Heart right ventricle (tissue), 16 donors: Measurements from ENCODE around the gene COLGALT1. TPM values are rescaled to one million over a fixed set of nuclear protein-coding genes. Genes with fewer than 3 reads are reported as not detected.

ENCODE experiments used
- ATAC-seq, 8 donors: fragments of 200-7000 bp; cut with Tn5 transposase; one replicate each; pipeline ENCODE4 v1.9.1; 2020; ENCODE audit warnings: mild to moderate bottlenecking in 8 of 8, moderate library complexity in 8 of 8, moderate number of reproducible peaks in 1 of 8
- DNase-seq, 2 donors: peaks; one replicate each; pipeline ENCODE4 v3.0.0-alpha.2; 2020
- H3K27ac ChIP-seq, 10 donors: fragments of 200-600 bp; sonication (generic) in 2 of 10; one replicate each; pipeline versions ENCODE4 v1.5.0 to v1.8.0; 2020 to 2022; ENCODE audit warnings: mild to moderate bottlenecking in 3 of 10
- H3K27me3 ChIP-seq, 7 donors: fragments of 200-600 bp; one replicate each; pipeline ENCODE4 v1.8.0; 2021 to 2022; ENCODE audit warnings: mild to moderate bottlenecking in 2 of 7
- H3K36me3 ChIP-seq, 9 donors: fragments of 200-600 bp; sonication (generic) in 1 of 9; one replicate each; pipeline versions ENCODE4 v1.5.0 to v1.8.0; 2020 to 2022; ENCODE audit warnings: mild to moderate bottlenecking in 2 of 9
- H3K4me1 ChIP-seq, 9 donors: fragments of 200-600 bp; sonication (generic) in 1 of 9; one replicate each; pipeline versions ENCODE4 v1.5.0 to v1.8.0; 2020 to 2022; ENCODE audit warnings: mild to moderate bottlenecking in 4 of 9
- H3K4me3 ChIP-seq, 10 donors: fragments of 200-600 bp; sonication (generic) in 2 of 10; one replicate each; pipeline versions ENCODE4 v1.5.0 to v1.8.0; 2020 to 2022; ENCODE audit warnings: mild to moderate bottlenecking in 7 of 10, moderate library complexity in 2 of 10
- H3K9me3 ChIP-seq, 11 donors: fragments of 200-600 bp in 10 of 11; sonication (generic) in 2 of 11; one replicate each; pipeline versions ENCODE4 v1.5.0 to v1.8.0; 2013 to 2022; ENCODE audit warnings: mild to moderate bottlenecking in 2 of 11, control low read depth in 1 of 11, moderate library complexity in 1 of 11
- CTCF ChIP-seq, 9 donors: fragments of 200-600 bp; sonication (generic) in 2 of 9; IDR thresholded peaks; one replicate each; pipeline versions ENCODE4 v1.5.0 to v1.8.0; 2021 to 2022; ENCODE audit warnings: antibody characterized with exemption in 9 of 9, mild to moderate bottlenecking in 5 of 9, moderate library complexity in 1 of 9
- WGBS, 2 donors: extraction: QIAGEN DNeasy Blood & Tissue Kit; methylation state at CpG; one replicate each; pipeline ENCODE4 v1.1.7; 2013; ENCODE audit warnings: inconsistent platforms in 1 of 2; 5-methylcytosine and 5-hydroxymethylcytosine counted together
- intact Hi-C, 10 donors: fragments of 100-400 bp; cut with DNase I; formaldehyde crosslinking; loops; one replicate each; pipeline versions ENCODE4 v1.11.1 to v1.14.2; 2022
- polyA plus RNA-seq, 2 donors: library from polyadenylated mRNA; stranded (reverse); fragments of 200-250 nt; gene quantifications; one replicate each; pipeline ENCODE4 v1.2.3, GENCODE V29; 2013
- total RNA-seq, 10 donors: library from RNA; stranded (reverse); fragmentation: NEBNext Ultra II Directional in 3 of 10; extraction: Animal tissue kit (Norgen Biotek cat#: 25700) in 3 of 10; gene quantifications; one replicate each; pipeline versions ENCODE4 v1.2.1 to v1.2.4, GENCODE V29; 2021 to 2023
- donor health status: Arrhythmogenic right ventricular cardiomyopathy.
- donor health status: ischemic (EF 13 %, LVEDD 7.1; RV severe dilation, severe dysfunction).
- donor health status: healthy with polysubstance abuse.
- donor health status: DM: no; HTN: yes; CAD: no.
- donor health status: DM: no; HTN: no; CAD: no.
- donor health status: ischemic (EF 25% LVEDD 6.9; RV normal size, moderate dysfunction).
- donor health status: ischemic (EF 25% LVEDD 5.7; RV mildly dilated, moderate dysfunction).
- donor health status: healthy.
- donor health status: DM: yes; HTN: yes; CAD: no.
- donor health status: Ischemic cardiomyopathy.
- donor health status: ischemic (EF 35%, LVEDD 5.7; RV mildly dilated, moderate dysfunction).
- donor health status: nonischemic (EF 11% LVEDD 7.7; RV severe dilation, severe dysfunction).
- donor health status: DM: yes; HTN: yes; CAD: no.
- donor health status: PGD.
- donor health status: ischemic (EF 29% LVEDD 5.4; RV normal size, mild dysfunction).
- donor health status: nonischemic (EF 23%, LVEDD 6.1; RV moderate dilation, normal function).

The COLGALT1 gene
- total and polyA plus RNA-seq, 12 donors = 19.7 to 73.8 (median 29.3) TPM

- WGBS, 2 donors = 47 to 66% methylated on average over 10 of the region's 10 CpGs
- no peak overlapping the region for H3K4me3 ChIP-seq
- no peaks in the 10 kb centered on the region for H3K9me3 ChIP-seq
- peaks cover 0 to 5% (median 0%) of the 10 kb centered on the region in 9 donors for H3K4me1 ChIP-seq
- DNase-seq = no peak
- peaks cover 0 to 33% (median 22%) of the 10 kb centered on the region in 7 donors for H3K27me3 ChIP-seq
- H3K36me3 ChIP-seq = no peaks in the 10 kb centered on the region
- no peak for TF ChIP-seq CTCF (IDR thresholded peaks at IDR 0.05)
- ATAC-seq = no peak
- intact Hi-C loops = loop anchor here in 3 of 10 donors (10.0 kb wide), 3 partner anchors 145 to 175 kb away; no protein-coding TSS in a partner anchor
- H3K27ac ChIP-seq = no peak overlapping the region
Observed at GRCh38 chr19:17599780-17600179, 44.3 kb downstream of the COLGALT1 start.

- no peak overlapping the region for H3K27ac ChIP-seq
- H3K36me3 ChIP-seq = no peaks in the 10 kb centered on the region
- H3K9me3 ChIP-seq = no peaks in the 10 kb centered on the region
- intact Hi-C loops = loop anchor here in 3 of 10 donors (10.0 kb wide), 3 partner anchors 143 to 173 kb away; no protein-coding TSS in a partner anchor
- 18 to 36% methylated on average over 9 of the region's 9 CpGs for WGBS, 2 donors
- ATAC-seq = no peak
- H3K4me1 ChIP-seq = peaks cover 5 to 18% (median 10%) of the 10 kb centered on the region in 9 donors
- H3K4me3 ChIP-seq = no peak overlapping the region
- no peak for DNase-seq
- no peak for TF ChIP-seq CTCF (IDR thresholded peaks at IDR 0.05)
- peaks cover 0 to 42% (median 33%) of the 10 kb centered on the region in 7 donors for H3K27me3 ChIP-seq
Observed at GRCh38 chr19:17601683-17602082, 46.2 kb downstream of the COLGALT1 start.

- H3K36me3 ChIP-seq = no peaks in the 10 kb centered on the region
- intact Hi-C loops = loop anchor here in 3 of 10 donors (10.0 kb wide), 3 partner anchors 143 to 173 kb away; no protein-coding TSS in a partner anchor
Observed at GRCh38 chr19:17602217-17602616, 46.8 kb downstream of the COLGALT1 start.

GRCh38 chr19:17602872-17603510, 47.5 kb downstream of the COLGALT1 start:
- ATAC-seq (no peak), DNase-seq (no peak)
- H3K36me3 ChIP-seq = no peaks in the 10 kb centered on the region
- peaks cover 5 to 20% (median 10%) of the 10 kb centered on the region in 9 donors for H3K4me1 ChIP-seq
- TF ChIP-seq CTCF (IDR thresholded peaks at IDR 0.05) = no peak
- H3K27ac ChIP-seq = no peak overlapping the region
- H3K27me3 ChIP-seq = peaks cover 0 to 42% (median 33%) of the 10 kb centered on the region in 7 donors
- no peak overlapping the region for H3K4me3 ChIP-seq
- intact Hi-C loops = loop anchor here in 3 of 10 donors (10.0 kb wide), 3 partner anchors 142 to 172 kb away; no protein-coding TSS in a partner anchor
- no peaks in the 10 kb centered on the region for H3K9me3 ChIP-seq
- WGBS, 2 donors = 68 to 75% methylated on average over 7 of the region's 7 CpGs

More at GRCh38 chr19:17602217-17602616, 46.8 kb downstream of the COLGALT1 start:
- 62 to 73% methylated on average over 8 of the region's 8 CpGs for WGBS, 2 donors
- no peak for DNase-seq
- H3K4me3 ChIP-seq = no peak overlapping the region
- no peak overlapping the region for H3K27ac ChIP-seq
- ATAC-seq = no peak
- no peak for TF ChIP-seq CTCF (IDR thresholded peaks at IDR 0.05)
- H3K4me1 ChIP-seq = peaks cover 5 to 20% (median 10%) of the 10 kb centered on the region in 9 donors
- no peaks in the 10 kb centered on the region for H3K9me3 ChIP-seq
- H3K27me3 ChIP-seq = peaks cover 0 to 42% (median 33%) of the 10 kb centered on the region in 7 donors
